ENCODE results near the gene SLC7A5.
"Not testable (repeated sequence)": the region's sequence is repeated elsewhere in the genome, so short reads cannot be mapped to it uniquely, and the experiment has no call there.

Gene SLC7A5

DNA sequence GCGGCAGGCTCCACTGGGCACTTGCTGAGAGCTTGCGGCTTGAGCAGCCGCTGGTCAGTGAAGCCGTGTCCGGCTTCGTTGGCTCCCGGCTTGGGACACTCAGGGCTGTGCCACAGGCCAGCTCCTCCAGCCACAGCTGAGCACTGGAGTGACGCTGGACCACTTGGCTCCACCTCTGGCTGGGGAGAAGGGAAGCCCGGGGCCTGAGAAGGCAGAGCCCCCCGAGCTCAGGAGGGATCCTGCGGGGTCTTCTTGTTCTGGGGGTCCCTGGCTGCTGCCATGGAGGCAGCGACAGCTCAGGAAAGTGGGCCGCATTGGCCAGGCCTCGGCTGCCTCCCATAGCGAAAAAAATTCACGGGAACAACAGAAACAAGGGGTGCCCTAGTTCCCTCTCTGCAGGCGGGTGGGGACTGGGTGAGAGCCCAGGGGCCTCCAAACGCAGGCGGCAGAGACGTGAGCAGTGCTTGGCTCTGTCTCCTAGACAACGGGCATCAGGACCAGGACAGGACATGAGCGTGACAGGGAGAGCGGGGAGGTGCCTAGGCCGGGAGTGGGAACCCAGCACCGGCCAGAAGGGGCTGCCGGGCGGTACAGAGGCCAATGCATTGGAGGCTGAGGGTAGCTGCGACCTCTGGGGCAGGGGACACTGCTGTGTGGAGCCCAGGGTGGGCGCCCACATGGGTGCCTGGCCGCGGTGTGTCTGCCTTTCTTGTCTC lies 37.7 kb downstream of the SLC7A5 start:
- no peak for DNase-seq

DNA sequence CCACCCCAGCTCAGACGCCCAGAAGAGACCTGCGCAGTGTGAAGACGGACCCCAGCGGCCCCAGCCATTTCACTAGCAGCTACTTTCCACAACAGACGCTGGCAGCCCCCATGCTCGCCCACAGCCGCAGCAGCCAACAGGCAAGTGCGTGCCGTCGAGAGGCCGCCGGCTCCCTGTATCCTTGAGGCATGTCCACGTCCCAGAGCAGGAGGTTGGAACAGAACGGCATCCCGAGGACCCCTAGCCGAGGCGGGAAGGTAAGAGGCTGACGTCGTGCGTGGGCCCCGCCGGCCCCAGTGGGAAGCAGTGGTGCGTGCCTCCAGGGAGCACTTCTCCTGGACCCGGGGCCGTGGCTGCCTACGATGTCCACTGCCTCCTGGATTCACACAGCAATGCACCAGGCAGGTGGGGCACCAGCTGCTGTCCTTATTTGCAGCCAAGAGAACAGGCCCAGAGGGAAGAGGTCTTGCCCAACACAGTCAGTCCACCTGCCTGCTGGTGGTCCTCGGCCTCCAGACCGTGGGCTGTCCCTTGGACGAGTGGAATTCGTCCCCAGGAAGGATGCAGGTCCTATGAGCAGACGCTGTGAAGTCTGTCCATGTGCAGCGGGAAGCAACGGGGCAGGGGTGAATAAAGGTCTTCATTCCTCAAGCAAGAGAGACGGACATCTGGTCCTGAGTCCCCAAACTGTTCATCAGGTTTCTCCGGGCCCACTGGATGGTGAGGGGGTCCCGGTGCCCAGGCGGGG lies 38.5 kb downstream of the SLC7A5 start:
- no peak for DNase-seq

DNA sequence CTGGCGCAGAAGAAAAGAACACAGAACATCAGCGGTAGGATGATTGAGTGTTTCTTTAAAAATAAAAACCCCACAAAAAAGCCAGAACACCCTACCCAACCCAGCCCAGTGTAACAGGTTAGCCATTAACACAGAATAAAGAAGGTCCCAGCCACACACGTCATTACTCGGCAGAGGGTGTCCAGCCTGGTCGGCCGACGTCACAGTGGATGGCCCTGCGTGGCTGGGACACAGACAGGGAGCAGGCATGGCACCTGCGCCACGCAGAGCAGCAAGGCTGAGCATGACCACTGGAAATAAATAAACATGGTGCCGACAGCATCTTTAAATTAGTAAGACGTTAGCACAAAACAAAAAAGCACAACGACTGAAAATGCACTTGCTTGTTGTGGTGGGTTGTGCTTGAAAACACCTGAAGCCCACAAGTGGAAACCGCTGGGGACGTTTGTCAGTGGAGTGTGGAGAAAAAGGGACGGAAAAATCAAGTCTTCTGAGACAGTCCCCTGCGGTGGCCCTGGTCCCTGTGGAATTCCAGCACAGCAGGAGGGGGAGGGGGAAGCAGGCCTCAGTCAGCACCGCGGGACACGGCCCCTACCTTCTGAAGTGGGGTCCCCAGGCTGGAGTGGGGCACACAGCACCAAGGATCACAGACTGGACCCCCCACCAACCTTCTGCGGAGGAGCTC lies 39.2 kb downstream of the SLC7A5 start:
- no peak for DNase-seq

DNA sequence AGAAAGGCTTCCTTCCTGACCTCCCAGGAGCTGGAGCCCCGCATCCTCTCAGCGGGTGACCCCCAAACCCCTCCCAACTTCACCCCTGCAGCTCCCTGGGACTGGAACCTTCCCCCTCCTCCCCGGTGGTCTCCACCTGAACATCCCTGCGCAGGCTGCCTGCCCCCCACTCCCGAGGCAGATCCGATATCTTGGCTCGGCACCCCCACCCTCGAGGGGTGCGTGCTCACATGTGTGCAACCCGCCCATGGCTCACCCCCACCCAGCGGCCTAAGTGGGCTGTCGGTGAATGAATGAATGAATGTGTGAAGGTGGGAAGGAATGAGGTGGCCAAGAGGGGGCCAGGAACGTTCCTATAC lies 39.7 kb downstream of the SLC7A5 start:
- no peak for DNase-seq

DNA sequence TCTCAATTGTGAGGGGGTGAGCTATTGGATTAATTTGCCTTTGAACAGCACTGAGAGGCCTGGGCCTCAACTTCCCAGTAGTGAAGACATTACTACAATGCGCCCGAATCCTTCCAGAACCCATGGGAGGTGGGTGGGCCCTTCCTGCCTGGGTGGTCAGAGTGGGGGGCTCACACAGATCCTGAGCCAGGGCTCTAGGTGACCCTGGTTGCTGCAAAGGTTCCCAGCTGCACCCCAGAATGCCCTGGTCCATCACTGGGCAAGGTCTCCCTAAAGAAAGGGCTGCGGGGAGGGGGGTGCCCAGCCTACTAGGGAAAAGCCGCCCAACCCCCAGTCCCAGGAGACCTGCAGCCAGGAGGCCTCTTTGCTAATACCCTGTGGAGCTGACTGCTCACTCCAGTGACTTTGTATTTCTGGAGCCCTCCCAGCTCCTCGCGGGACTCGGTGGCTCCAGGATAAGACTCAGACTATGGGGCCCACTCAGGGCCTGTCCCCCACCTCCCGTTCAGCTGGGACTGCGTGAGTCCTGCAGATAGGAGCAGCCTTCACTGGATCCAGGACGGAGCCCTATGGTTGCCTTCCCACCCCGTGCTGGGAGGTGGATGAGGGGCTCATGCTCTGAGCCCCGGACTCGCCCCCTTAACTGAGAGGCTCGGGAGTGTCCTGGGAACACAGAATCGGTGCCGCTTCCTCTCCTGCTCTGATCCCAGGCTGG lies 40.2 kb downstream of the SLC7A5 start:
- DNase-seq = no peak

DNA sequence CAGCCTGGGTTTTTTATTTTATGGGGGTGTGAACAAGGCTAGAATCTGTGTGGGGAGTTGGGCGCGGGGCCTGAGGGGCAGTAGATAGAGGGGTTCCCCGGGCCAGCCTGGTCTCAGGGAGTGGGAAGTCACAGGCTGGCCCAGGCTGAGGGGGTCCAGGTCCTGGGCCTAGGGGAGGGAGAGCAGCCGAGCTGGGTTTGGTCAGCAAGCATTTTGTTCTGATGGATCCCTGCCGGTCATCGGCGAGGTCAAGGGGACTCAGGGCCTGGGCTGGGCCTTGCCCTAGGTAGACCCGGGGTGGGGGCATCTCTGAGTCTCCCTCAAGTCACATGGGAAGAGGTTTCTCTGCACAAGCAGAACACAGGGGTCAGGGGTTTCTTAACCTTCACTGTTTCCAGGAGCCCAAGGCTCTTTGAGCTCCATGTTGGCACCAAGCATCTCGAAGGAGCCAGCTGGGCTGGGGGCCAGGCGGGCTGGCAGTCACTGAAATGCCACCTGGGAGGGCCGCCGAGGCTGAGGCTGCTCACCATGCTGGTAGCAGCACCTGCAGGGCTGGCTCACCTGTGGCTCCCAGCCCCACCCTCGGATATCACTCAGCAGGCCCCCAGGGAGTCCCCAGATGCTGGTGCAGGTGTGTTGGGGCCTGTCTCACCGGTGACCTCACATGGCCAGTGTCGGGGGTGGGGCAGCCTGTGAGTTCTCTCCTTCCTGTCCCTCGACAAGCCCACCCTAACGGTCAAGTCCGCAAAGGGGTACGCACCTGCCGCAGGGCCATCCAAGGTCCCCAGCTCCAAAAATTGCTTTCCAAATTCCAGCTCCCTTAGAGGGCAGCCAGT lies 41.0 kb downstream of the SLC7A5 start:
- no peak for DNase-seq

DNA sequence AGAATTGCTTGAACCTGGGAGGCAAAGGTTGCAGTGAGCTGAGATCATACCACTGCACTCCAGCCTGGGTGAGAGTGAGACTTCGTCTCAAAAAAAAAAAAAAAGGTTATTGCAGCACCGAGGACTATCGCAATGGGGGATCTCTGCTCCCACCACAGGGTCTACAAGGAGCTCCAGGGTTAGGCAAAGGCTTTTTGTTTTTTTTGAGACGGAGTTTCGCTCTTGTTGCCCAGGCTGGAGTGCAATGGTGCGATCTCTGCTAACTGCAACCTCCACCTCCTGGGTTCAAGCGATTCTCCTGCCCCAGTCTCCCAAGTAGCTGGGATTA lies 41.8 kb downstream of the SLC7A5 start:
- not testable (repeated sequence) for DNase-seq

DNA sequence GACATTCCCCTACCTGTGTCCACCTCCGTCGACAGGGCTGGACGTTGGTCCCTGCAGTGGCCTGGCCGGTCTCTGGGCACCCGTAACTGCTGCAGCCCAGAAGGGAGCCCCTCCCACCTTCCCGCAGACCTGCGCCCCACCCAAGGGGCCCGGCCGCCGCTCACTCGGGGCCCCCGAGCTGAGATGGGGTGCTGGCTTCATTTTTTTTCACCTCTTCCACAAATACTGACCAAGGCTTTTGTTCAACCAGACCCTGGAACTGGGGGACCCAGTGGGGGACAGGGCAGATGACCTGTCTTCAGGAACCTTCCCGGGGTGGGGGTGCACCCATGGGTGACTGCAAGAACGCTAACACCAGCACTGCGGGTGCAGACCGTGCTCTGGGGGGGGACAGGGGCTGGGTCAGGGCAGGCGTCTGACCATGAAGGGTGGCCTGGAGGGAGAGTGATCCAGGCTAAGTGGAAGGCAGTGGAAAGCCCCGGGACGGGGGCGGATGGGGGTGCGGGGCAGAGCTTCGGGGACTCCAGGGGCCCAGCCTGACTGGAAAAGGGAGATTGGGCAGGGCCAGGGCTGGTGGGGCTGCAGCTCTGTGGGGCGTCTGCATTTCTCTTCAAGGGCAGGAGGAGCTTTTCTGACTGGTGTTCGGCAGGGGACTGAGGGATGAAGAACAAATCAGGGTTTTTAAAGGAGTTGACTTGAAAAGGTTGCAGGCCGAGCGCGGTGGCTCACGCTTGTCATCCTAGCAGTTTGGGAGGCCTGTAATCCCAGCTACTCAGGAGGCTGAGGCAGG lies 42.3 kb downstream of the SLC7A5 start:
- no peak for DNase-seq

DNA sequence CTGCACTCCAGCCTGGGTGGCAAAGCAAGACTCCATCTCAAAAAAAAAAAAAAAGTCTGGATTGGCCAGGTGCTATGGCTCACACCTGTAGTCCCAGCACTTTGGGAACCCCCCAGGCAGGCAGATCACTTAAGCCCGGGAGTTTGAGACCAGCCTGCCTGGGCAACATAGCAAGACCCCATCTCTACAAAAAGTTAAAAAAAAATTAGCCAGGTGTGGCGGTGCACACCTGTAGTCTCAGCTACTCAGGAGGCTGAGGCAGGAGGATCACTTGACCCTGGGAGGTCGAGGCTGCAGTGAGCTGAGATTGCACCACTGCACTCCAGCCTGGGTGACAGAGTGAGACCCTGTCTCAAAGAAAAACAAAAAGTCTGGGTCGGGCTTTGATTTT lies 42.9 kb downstream of the SLC7A5 start:
- not testable (repeated sequence) for DNase-seq

DNA sequence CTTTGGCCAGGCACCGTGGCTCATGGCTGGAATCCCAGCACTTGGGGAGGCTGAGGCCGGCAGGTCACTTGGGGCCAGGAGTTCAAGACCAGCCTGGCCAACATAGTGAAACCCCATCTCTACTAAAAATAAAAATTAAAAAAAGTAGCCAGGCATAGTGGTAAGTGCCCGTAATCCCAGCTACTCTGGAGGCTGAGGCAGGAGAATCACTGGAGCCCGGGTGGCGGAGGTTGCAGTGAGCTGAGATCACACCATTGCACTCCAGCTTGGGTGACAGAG lies 43.5 kb downstream of the SLC7A5 start:
- DNase-seq = not testable (repeated sequence)

DNA sequence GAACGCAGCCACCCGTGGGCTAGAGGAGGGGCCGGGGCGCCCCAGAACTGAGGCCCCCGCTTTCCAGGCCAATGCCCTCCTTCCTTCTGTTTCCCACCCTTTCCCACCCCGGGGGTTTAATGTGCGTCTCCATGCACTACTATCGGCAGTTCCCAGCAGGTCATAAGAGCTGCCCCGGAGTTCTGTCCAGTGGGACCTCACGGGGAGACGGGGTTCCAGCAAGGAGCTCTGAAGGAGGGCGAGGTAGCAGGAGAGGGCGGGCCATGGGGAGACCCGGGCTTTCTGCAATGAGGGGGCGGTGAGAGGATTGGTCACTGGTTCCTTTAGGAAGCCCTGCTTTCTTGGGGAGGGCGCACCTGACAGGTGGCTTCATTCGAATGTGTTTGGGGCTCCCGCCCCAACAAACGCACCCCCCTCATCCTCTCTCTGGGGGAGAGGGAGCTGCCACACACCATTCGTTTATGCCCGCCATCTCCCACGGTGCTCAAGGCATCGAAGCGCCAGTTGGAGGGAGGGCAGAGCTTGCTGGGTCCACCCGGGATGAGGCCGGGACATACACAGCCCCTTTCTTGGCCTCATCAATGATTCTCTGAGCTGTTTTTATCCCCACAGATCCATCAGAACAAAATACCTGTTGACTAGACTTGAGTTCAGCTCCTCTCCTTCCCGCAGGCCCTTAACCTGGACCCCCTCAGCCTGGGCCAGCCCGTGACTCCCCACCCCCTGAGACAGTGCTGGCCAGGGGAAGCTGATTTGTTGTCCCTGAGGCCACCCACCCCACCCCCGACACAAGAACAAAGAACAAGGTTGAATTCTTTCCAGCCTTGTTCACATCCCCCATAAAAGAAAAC lies 44.1 kb downstream of the SLC7A5 start:
- no peak for DNase-seq

DNA sequence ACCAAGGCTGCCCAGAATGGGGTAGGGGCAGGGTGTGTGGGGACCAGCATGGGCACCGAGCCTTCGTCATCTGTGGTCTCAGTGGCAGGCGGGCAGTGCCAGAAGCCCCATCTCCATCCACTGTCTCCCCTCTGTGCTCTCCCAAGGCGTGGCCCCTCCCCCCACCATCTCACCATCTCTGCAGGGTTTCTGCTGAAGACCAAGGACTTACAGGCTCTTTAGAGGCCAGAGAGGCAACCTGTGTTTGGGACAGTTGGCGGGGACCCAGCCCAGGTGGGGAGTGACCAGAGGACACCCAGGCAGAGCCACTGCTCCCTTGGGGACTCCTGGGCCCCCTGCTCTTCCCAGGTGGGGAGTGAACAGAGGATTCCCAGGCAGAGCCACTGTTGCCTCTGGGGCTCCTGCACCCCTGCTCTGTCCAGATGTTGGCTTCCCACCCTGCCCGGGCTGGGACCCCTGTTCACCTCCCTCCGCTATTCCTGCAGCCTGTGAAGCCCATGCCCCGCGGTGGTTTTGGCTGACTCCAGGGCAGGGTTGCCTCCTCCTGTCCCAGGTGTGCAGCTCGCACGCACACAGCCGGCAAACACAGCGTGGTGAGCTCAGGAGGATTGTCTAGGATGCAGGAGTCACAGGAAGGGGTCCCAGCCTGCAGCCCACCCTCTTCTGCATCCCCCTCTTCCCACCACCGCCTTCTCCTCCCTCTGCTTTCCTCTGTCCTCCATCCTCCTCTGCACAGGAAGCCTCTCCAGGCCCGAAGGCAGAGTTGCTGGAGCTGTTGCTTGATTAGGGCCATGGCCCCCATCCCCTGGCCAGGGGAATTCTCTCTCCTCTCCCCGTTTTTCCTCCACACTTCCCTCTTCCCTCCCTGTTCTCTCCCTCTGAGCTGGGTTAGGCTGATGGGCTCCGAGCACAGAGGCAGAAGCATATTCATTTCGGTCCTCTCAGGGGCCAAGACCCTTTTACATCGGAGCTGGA lies 45.0 kb downstream of the SLC7A5 start:
- DNase-seq = no peak

DNA sequence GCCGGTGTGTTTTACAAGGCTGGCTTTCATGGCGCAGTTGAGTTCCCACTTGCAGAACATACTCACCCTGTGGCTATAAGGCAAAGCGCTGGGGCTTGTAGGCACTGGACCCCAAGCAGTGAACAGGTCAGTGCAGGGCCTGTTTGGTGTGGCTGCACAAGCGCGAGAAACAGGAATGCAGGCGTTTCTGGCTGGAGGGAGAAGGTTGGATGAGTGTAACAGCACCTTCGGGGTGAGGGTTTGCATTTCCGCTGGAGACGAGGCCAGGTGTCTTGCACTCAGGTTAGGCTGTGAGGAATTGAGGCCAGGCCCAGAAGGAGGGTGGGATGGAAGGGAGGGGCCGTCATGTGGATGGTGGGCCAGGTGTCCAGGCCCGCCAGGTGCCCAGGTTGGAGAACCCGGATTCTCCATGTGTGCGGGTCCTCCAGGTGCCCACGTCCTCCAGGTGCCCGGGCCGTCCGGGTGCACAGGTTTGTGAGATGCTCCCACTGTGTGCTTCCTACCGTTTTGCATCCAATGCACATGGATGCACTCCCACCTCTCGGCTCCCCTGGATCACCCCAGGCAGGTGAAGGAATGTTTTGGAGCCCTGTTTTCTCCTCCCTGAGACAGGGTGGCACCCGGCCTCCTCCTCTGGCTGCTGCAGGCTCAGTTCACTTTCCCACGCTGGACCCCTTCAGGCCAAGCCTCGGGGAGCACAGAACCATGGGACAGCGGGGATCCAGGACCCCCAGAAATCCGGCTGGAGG lies 46.0 kb downstream of the SLC7A5 start:
- no peak for DNase-seq

DNA sequence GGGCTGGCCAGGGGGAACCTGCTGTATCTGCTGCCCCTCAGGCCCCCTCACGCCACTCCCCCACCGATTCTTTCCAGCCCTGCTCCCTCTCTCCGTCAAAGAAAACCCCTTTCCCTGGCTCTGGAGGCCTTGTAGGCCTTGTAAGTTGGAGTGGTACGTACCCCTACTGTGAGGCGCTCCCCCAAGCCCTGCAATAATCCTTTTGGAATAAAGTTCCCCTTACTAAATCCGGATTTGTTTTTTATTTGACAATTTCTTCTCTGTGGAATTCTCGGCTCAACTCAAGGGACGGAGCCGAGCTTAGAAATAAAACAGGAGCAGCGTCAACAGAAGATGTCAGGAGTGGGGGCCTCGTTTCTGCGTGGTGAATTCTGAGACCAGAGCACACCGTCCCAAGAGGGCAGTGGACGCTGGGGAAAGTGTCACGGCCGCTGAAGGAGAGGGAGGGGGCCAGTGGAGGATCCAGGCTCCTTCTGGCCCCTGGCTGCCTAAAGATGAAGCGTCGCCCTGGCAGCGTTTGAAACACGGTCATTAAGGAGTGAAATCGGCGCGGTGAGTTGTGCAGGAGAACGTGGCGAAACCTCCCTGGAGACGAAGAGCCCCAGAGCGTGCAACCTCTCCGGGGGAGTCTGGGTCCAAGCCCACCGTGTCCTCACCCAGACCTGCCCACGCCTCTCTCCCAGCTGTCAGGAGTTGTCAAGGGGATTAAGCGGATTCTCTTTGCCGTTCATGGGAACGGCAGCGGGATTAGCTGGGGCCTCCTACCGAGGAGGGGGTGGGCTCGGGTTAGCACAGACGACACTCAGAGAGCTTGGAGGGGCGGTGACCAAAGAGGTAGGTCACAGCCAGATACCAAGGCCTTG lies 47.0 kb downstream of the SLC7A5 start:
- DNase-seq = no peak

DNA sequence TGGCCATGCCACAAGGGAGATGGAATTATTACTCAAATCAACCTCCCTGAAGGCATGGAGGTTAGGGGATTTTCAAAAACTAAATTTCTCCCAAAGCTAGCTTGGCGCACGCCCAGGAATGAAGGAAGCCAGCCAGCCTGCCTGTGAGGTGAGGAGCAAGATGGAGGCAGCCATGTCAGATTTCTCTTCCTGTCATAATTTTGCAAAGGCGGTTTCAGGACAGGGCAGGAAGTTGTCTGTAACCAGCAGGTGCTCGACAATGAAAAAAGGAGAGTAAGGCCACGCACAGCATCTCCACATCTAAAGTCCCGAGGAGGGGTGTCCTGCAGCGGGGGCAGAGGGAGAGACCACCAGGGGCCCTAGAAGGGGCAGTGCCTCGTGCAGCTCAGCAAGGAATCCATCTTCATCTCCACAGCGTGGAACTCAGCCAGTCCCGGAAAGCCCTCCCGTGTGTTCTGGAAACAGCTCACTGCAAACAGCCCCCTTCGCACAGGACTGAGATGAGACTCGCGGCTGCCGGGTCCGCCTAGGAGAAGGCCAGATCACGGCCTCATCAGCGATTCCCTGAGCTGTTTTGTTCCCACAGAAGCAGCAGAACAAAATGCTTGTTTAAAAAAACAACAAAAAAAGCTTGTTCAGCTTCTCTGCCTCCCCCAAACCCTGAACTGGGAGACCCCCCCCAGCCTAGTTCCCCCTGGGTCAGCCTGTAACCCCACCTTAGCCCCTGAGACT lies 47.8 kb downstream of the SLC7A5 start:
- DNase-seq = no peak

DNA sequence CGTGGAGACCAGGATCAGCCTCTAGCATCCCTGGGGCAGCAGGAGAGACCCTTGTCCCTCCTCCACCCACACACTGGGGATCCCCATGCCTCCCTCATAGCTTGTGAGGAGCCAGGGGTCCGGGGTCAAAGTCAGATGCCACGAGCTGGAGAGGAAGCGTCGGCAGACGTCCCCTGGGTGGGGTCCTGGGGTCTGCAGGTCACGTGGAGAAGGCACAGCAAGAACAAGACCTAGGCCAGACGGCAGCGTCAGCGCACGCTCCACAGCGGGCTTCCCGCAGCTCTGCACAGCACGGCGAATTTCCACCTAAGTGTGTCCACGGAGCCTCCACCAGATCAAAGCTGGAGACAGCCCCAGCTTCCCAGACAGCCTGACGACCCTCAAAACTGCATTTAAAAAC lies 49.3 kb downstream of the SLC7A5 start:
- DNase-seq = no peak

DNA sequence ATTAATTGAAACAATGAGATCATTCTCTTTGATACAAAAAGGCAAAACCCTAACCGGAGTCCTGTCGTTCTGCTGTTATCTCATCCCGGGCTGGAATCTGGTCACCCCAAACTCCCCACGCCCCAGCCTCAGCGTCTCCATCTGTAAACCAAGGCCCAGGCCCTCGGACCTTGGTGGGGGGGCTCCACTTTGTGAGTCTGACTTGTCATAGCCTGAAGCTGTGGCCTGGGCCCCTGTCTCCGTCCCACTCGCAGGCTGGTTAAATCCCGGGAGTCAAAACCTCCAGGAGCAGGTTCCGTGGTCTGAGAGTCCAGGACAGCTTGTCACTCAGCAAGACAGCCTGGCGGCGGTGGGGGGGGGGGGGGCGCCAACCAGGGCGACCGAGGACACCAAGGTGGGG lies 50.0 kb downstream of the SLC7A5 start:
- no peak for DNase-seq

Data from CD4-positive, alpha-beta T cell treated with Interferon alpha-2 for 1 hour (primary cell).